Embryonic facial prominence (tissue), 1 donor: ENCODE data around the gene GPR158.
"Not testable (repeated sequence)": the region's sequence is repeated elsewhere in the genome, so short reads cannot be mapped to it uniquely, and the experiment has no call there.

Source experiments
- DNase-seq: peaks from one replicate; pipeline ENCODE4 v3.0.0-alpha.2; 2016; ENCODE audit errors: extremely low spot score

Gene GPR158

DNA sequence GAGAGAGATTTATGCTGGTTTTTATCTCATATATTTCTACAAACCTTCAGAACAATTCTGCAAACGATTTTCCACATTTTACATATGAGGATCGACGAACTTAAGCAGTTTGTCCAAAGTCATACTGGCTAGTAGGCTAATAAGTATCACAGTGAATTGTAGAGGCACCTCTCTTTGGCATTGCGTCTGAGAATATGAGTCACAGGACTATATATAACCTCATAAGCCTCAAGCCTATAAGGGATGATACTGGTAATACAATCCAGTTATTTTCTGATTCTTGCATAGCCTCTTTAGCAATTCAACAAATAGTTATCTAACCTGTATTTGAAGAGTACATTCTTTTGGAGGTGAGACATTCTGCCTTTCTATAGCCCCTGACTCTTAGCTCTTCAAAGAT is 129.8 kb downstream of the GPR158 start:
- no peak for DNase-seq

DNA sequence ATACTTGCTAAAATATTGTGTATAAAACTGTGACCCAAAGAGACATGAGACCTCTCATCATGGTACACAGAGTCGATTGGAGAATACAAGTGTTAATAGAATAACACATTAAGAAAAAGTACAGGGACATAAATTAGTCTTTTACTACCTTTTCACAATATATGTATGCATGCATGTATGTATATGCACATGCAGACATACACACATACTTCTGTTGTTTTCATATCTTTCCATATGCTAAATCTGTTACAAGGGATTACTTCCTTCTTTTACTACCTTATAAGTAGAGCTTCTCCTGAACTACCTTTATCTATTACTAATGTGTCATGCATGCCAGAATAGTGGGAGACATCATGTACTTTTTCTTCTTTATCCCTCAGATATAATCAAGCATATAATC is 131.6 kb downstream of the GPR158 start:
- no peak for DNase-seq

DNA sequence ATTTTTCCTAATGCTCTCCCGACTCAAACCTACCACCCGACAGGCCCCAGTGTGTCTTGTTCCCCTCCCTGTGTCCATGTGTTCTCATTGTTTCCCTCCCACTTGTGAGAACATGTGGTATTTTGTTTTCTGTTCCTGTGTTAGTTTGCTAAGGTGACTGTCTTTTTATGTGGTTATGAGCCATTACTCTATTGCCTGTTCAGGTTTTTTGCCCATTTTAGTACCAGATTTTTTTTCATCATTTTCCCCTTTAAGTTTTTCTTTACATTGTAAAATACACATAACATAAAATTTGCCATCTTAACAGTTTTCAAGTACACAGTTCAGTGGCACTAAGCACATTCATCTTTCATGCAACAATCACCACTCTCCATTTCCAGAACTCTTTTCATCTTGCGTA is 133.5 kb downstream of the GPR158 start:
- DNase-seq = no peak

DNA sequence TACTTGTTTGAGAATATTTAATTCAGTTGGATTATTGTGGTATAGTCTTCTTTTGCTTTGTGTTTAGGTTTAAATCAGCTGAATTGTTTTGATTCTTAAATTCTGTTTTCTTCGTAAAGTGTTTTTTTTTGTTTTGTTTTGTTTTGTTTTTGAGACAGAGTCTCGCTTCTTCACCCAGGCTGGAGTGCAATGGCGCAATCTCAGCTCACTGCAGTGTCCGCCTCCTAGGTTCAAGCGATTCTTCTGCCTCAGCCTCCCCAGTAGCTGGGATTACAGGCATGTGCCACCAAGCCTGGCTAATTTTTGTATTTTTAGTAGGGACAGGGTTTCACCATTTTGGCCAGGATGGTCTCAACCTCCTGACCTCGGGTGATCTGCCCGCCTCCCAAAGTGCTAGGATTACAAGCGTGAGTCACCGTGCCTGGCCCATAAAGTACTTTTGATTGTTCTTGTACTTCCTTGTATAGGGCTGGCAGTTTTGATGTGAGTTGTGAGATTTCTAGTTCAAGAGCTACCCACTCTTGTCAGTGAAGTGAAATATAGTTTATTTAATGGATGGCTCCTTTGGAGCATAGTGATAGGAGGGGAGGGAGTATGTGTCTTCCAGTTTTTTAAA is 142.9 kb downstream of the GPR158 start:
- not testable (repeated sequence) for DNase-seq

DNA sequence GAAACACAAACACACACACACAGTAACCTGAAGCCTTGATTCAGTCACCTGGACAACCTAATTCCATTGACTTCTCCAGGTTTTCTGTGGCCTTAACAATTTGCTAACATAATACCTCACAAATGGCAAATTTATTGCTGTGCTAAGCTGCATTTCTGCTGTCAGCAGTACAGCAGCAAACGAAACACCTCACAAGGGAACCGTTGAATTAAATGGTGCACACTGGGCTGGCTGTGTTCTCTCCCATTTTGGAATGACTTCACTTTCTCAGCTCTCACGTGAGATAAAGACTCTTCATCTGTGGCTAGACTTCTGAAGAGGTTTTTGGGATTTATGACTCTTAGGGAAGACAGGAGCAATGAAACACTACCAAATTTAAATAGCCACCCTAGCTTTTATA is 152.5 kb downstream of the GPR158 start:
- no peak for DNase-seq

DNA sequence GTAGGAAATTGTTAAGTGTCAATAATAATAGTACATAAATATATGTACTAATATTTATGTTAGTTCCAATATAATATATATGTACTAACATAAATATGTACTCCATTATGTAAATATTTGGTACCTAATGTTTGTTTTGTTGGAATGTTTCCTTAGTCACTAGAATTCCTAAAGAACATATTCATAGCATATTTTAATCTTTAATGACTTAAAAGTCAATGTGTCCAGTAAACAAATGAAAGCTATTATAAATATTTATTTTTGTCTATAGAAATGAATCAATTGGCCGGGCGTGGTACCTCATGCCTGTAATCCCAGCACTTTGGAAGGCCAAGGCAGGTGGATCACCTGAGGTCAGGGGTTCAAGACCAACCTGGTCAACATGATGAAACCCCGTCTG is 153.6 kb downstream of the GPR158 start:
- DNase-seq = no peak

DNA sequence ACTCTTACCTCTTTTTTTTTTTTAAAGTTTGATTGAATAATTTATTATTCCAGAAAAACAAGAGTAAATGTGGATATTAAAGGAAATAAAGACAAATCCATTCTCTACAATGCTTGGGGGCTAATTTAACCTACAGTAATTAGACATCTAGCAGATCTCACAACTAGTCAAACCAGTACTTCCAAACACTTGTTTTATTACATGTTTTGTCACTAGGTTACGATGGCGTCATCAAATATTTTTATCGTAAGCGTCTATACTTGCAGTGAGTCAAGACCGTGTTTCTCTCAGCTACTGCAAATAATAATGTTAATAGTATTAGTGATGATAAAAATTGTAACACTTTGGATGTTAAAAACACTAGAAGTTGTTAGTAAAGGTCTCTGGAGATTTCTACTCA is 154.8 kb downstream of the GPR158 start:
- not testable (repeated sequence) for DNase-seq

DNA sequence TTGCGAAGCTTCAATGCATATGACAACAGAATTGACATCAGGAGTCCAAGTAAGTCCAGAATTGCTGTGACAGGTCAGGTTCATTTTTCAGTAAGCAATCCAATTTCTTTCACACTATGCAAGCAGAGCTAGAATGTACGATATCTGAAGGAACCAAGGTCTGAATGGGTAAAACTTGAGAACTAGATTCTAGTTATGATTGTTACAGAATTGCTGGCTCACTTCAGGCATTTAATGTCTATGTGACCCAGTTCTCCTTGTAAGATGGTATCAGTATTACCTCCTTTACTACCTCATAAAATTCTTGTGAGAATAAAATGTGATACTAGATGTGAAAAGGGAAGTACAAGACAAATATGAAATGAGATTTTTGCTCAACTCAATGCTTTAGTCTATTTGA is 159.6 kb downstream of the GPR158 start:
- no peak for DNase-seq

DNA sequence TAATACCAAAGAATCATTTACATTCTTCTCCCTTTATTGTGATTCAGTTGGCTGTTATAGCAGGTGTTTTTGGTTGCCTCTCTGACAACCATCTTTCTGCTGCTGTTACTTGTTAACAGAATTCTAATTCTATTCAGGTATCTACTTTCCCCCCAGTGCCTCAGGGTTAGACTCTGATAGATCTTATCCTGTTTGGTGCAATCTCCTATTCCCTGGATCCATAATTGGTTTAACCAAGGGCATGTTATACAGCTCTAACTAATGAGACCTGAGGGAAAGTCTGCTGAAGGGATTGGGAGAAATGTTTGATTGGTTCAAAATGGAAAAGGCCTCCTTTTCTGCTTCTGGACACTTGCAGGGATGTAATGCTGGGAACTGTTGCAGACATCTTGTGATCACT is 161.5 kb downstream of the GPR158 start:
- DNase-seq = no peak

DNA sequence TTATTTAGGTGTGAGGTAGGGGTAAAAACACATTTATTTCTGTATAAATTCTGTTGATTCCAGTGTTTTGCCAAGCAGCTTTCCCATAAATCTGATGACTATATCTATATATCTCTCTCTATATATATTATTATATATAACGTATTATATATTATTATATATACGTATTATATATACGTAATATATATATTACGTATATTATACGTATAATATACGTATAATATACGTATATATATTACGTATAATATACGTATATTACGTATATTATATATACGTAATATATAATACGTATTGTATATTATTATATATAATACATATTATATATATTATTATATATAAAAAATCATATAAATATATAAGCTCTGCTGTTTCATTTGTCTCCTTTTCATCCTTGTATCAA is 163.5 kb downstream of the GPR158 start:
- DNase-seq = no peak

DNA sequence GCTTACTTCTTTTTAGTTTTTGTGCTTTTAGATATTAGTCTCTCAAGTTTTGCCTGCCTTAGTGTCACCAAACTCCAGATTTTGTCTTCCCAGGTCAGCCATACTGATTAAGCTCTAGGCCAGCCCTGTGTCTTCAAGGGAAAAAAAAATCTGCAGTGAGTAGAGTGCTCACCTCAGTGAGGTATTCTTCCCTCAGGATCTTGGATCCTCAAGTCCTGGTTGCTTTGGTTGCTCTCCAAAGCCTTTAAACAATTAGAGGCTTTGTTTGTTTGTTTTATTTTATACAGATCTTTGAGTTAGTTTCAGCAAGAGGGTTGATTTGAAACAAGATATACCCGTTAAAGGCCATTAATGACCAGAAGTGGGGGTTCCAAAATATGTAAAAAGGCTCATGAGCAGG is 165.2 kb downstream of the GPR158 start:
- no peak for DNase-seq

DNA sequence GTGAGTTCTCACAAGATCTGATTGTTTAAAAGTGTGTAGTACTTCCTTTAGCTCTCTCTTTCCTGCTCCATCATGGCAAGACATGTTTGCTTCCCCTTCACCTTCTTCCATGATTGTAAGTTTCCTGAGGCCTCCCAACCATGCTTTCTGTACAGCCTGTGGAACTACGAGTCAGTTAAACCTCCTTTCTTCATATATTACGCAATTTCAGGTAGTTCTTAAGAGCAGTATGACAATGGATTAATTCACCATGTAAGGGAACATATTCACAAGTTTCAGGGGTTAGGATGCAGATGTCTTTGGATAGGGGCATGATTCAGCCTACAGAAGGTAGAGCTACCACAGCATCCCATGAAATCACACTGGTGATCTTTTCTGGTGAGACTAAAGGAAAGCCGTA is 174.7 kb downstream of the GPR158 start:
- DNase-seq = no peak

DNA sequence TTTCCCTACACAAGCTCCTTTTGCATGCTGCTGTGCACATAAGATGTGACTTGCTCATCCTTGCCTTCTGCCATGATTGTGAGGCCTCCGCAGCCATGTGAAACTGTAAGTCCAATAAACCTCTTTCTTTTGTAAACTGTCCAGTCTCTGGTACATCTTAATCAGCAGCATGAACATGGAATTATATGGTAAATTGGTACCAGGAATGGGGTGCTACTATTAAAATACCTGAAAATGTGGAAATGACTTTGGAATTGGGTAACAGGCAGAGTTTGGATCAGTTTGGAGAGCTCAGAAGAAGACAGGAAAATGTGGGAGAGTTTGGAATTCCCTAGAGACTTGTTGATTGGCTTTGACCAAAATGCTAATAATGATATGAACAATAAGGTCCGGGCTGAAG is 181.8 kb downstream of the GPR158 start:
- DNase-seq = no peak

DNA sequence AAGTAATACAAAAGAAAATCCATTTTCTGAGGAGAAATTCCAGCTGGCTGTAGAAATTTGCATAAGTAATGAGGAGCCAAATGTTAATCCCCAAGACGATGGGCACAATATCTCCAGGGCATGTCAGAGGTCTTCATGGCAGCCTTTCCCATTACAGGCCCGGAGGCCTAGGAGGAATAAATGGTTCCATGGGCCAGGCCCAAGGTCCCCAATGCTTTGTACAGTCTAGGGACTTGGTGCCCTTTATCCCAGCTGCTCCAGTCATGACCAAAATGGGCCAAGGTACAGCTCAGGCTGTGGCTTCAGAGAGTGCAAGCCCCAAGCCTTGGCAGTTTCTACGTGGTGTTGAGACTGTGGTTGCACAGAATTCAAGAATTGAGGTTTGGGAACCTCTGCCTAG is 182.5 kb downstream of the GPR158 start:
- no peak for DNase-seq

DNA sequence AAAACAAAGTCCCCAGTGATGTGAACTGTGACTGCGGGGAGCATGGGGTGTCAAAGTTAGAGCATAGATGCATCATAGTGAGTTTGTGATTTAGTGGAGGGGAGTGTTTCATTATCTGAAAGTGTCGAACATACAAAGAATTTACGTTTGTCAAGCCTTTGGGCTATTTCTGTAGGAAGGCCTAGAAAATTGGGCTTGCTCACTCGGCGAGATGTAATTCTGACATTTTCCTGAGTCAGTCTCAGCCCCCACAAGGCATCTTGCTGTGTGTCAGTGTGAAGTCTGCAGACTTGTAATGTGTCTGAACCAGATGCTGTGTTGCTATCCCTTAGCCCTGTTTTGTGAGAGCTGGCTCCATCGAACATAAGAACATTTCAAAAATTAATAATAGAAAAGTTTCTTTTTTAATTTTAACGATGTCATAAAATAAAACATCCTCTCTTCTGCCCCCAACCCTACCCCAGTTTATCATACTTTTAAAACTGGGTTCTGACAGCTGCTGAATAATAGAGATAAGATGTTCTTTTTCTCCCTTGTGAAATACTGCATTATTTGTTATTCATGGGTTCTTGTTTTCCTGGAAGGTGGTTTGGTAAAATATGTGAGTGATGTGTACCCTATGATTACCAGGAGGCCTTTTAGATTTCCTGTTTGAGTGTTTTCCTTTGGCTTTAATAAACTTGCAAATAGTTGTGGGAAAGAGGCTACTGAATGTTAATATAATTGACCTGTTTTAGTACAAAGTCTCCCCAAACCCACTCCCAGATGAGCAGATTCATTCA is 207.4 kb downstream of the GPR158 start:
- no peak for DNase-seq

DNA sequence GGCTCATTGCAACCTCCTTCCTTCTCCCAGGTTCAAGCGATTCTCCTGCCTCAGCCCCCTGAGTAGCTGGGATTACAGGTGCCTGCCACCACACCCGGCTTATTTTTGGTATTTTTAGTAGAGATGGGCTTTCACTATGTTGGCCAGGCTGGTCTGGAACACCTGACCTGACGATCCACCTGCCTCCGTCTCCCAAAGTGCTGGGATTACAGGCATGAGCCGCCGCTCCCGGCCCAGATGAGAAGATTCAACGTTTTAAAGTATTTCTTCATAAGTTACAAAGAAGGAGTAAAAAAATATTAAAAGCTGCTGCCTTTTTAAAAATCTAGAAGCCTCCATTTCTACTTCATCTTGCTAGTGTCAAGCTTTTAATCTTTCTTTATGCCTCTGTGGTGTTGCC is 208.1 kb downstream of the GPR158 start:
- DNase-seq = not testable (repeated sequence)

DNA sequence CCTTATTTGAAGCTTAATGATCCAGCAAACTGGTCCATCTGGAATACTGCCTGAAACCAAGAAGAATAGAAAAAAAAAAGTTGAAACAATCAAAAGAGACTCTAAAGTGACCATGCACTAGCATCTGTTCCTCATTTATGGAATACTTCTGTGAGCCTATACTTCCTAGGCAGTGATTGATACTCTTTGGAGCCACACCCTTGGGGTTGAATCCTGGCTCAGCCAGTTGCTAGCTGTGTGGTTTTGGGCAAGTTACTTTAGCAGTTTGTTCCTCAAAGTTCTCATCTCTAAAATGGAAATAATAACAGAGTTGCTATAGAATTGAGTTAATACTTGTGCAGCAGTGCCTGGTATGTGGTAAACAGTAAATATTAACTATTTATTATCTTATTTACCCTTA is 208.9 kb downstream of the GPR158 start:
- no peak for DNase-seq

DNA sequence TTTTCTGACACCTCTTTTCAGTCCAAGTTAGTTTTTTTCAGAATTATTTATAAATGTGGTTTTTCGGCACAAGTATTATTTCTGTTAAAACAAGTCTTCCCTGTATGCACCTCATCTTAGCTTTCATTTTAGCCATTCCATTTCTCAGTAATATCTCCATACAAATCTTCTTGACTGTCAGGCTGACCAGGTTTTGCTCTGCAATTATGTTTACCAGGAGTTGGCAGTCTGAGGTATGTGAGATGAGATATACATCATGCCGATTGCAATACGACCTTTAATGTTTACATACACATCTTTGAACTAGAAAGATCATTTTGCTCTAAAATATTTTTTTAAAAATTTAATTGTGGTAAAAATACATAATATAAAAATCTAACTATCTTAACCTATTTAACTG is 209.8 kb downstream of the GPR158 start:
- no peak for DNase-seq

DNA sequence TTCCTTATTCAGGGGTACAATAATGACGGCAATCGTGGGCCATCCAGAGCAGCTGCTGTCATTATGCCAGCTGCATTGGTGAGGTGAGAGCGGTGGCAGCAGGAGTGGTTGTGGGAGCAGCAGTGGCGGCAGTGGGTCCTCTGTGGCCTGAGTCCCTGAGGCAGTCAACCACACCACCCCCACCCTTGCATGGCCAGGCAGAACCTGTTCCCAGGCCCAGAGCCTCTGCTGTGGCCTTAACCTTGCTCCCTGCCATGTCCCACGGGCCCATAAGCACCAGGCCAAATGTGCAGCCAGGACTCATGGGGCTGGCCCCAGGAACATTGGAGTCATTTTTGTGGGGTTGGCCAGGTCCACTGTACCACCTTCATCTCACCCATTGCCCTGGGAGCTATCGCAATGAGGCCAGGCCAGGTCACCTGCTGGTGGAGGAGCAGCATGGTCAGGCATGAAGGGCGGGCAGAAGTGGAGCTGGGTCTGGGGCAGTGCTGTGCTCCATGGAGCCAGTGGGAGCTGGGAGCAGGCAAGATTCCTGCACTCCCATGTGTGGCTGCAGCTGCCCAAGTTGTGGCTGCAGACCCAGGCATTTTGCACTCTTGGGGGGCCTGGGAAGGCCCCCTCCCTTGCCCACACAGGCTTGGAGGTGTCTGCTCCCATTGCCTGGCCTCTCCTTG is 213.5 kb downstream of the GPR158 start:
- DNase-seq = no peak

DNA sequence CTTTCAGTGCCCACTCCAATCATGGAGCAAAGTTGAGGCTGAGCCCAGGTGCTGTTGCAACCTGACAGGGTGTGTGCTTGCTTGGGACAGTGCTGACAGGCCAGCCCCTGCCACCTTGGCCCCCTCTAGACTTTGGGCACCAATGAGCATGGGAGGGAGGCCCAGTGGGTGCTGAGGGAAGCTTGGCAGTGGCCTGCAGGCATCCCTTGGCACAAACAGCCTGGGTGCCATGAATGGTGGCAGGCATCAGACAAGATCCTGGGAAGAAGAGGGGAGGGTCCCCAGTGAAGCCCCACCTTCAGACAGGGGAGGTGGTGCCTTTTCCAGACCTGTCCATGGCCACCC is 214.0 kb downstream of the GPR158 start:
- DNase-seq = no peak

DNA sequence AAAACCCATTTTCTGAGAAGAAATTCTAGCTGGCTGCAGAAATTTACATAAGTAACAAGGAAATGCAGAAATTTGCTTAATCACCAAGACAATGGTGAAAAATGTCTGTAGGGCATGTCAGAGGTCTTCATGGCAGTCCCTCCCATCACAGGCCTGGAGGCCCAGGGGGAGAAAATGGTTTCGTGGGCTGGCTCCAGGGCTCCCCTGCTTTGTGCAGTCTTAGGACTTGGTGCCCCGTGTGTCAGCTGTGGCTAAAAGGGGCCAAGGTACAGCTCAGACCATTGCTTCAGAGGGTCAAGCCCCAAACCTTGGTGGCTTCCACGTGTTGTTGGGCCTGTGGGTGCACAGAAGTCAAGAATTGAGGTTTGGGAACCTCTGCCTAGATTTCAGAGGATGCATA is 215.9 kb downstream of the GPR158 start:
- no peak for DNase-seq

DNA sequence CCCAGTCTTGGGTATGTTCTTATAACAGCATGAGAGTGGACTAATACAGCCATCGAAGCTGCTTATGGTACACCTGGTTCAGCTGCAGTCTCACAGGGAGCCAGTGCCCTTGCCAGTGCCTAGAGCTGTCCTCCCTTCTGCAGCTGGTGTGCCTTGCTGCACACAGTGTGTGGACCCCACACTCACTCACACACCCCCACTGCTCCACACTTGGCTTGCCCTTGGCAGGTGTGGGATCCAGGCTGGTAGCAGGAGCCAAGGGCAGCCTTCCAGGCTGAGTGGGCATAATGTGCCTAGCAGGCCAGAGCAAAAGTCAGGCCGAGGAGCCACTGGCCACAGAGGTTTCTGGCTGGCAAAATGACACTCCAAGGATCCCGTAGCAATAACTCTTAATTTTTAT is 217.3 kb downstream of the GPR158 start:
- DNase-seq = no peak

DNA sequence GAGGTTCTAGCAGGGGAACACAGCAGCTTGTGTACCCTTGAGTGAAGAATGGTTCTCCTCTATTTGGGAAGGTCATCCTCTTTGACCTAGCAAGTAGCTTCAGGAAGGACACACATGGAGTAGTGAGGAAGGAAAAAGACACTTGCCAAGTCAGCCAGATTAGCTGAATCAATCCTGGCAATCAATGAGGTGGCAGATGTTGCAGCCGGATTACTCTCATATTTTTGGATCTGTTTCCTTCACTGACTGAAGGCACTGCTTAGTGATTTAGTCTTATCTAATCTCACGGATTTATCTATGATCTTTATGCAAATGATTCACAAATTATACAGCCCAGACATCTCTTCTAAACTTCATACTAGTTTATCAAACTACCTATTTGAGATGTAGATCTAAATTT is 218.8 kb downstream of the GPR158 start:
- no peak for DNase-seq
